Osteocyte (in vitro differentiated cells): ENCODE data around the gene TTC34. TPM values are rescaled to one million over a fixed set of nuclear protein-coding genes. Genes with fewer than 3 reads are reported as not detected.

Experiments
- DNase-seq: peaks from one replicate; pipeline ENCODE4 v3.0.0; 2021; ENCODE audit warnings: mixed read lengths; ENCODE audit not compliant: unreplicated experiment; ENCODE audit errors: extremely low spot score
- H3K27ac Mint-ChIP-seq: one replicate; pipeline ENCODE4 v1.8.0; 2021; ENCODE audit warnings: mild to moderate bottlenecking, mixed read lengths; ENCODE audit not compliant: unreplicated experiment
- H3K27me3 Mint-ChIP-seq: one replicate; pipeline ENCODE4 v1.8.0; 2021; ENCODE audit warnings: mixed read lengths; ENCODE audit not compliant: unreplicated experiment
- H3K36me3 Mint-ChIP-seq: one replicate; pipeline ENCODE4 v1.8.0; 2021; ENCODE audit warnings: mixed read lengths; ENCODE audit not compliant: unreplicated experiment
- H3K4me1 Mint-ChIP-seq: one replicate; pipeline ENCODE4 v1.8.0; 2021; ENCODE audit warnings: mixed read lengths; ENCODE audit not compliant: unreplicated experiment
- H3K4me3 Mint-ChIP-seq: one replicate; pipeline ENCODE4 v1.8.0; 2021; ENCODE audit warnings: mild to moderate bottlenecking, moderate library complexity, mixed read lengths; ENCODE audit not compliant: unreplicated experiment
- H3K9me3 Mint-ChIP-seq: one replicate; pipeline ENCODE4 v1.8.0; 2021; ENCODE audit warnings: mixed read lengths; ENCODE audit not compliant: unreplicated experiment
- CTCF ChIP-seq: fragments of 200-600 bp; sonication (generic); IDR thresholded peaks from 2 replicates; pipeline ENCODE4 v1.5.0; 2021; ENCODE audit warnings: antibody characterized with exemption, mild to moderate bottlenecking, moderate library complexity
- total RNA-seq: library from RNA; stranded (reverse); gene quantifications from 2 replicates; pipeline ENCODE4 v1.2.1, GENCODE V29; 2021

Gene TTC34
- total RNA-seq, 1 donor from 2014 or later: 1.7 TPM

- no peaks in the 10 kb centered on the region for H3K4me1 Mint-ChIP-seq
- H3K27ac Mint-ChIP-seq: no peak overlapping the region
- TF ChIP-seq CTCF: no peak
- H3K27me3 Mint-ChIP-seq: no peaks in the 10 kb centered on the region
- H3K9me3 Mint-ChIP-seq: peaks cover 33% of the 10 kb centered on the region
- H3K4me3 Mint-ChIP-seq: no peak overlapping the region
- no peak for DNase-seq
- H3K36me3 Mint-ChIP-seq: no peaks in the 10 kb centered on the region
Observed at GRCh38 chr1:2797741-2798016, 3.8 kb downstream of the TTC34 start.

GRCh38 chr1:2796890-2797740 lies 4.4 kb downstream of the TTC34 start:
- Mint-ChIP-seq H3K36me3 (no peaks in the 10 kb centered on the region), H3K9me3 (peaks cover 39% of the 10 kb centered on the region), H3K4me1 (no peaks in the 10 kb centered on the region), H3K4me3 (no peak overlapping the region), H3K27ac (no peak overlapping the region), H3K27me3 (no peaks in the 10 kb centered on the region)
- no peak for DNase-seq
- TF ChIP-seq CTCF: no peak

GRCh38 chr1:2795926-2796325 lies 5.6 kb downstream of the TTC34 start:
- H3K9me3 Mint-ChIP-seq: peaks cover 40% of the 10 kb centered on the region
- H3K36me3 Mint-ChIP-seq: no peaks in the 10 kb centered on the region
- no peak overlapping the region for H3K4me3 Mint-ChIP-seq
- H3K27me3 Mint-ChIP-seq: no peaks in the 10 kb centered on the region
- DNase-seq: peak; percentile 64
- no peaks in the 10 kb centered on the region for H3K4me1 Mint-ChIP-seq
- H3K27ac Mint-ChIP-seq: no peak overlapping the region
- TF ChIP-seq CTCF: no peak

GRCh38 chr1:2791027-2791760 lies 10.3 kb downstream of the TTC34 start:
- Mint-ChIP-seq H3K9me3 (peaks cover 33% of the 10 kb centered on the region), H3K4me3 (no peak overlapping the region), H3K4me1 (no peaks in the 10 kb centered on the region), H3K27ac (no peak overlapping the region), H3K36me3 (no peaks in the 10 kb centered on the region), H3K27me3 (no peaks in the 10 kb centered on the region)
- DNase-seq: peak; percentile 69
- TF ChIP-seq CTCF: no peak

DNA sequence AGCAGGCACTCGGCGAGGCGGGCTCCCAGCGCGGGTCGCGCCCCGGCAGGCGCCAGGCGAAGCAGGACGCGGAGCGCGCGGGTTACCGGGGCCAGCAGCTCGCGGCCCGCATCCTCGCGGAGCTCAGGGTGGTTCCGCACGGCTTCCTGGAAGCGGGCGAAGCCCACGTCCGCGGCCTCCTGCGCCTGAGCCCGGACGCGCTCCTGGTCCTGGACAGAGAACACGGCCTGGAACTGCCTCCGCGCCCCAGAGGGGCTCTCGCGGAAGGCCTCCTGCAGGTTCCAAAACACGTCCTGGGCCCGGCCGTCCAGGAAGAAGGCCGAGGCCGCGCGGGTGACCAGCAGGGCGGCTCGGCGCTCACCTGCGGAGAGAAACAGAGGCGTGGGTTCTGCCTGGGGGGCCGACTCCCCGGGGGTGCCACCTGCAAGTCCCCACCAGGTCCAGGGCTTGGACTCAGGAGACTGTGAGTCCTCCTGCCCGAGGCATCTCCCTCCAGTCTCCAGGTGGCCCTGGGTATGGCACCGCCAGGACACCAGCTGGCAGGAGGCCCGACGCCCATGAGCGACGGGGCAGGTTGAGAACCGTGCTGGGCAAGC lies 11.4 kb downstream of the TTC34 start:
- DNase-seq: peak; percentile 83
- Mint-ChIP-seq H3K36me3 (no peaks in the 10 kb centered on the region), H3K27ac (no peak overlapping the region), H3K9me3 (peaks cover 26% of the 10 kb centered on the region), H3K4me3 (no peak overlapping the region), H3K27me3 (no peaks in the 10 kb centered on the region), H3K4me1 (no peaks in the 10 kb centered on the region)
- TF ChIP-seq CTCF: no peak
